ENCODE data around the gene STX7.

STX7 gene

GRCh38 chr6:132476688-132477087 lies 36.2 kb downstream of the STX7 start:
- no peak for DNase-seq

- DNase-seq = no peak
Observed at GRCh38 chr6:132475925-132476324, 37.0 kb downstream of the STX7 start.

- DNase-seq = no peak
Observed at GRCh38 chr6:132471787-132472186, 41.1 kb downstream of the STX7 start.

- DNase-seq = peak; percentile 28
Observed at GRCh38 chr6:132466952-132467351, 46.0 kb downstream of the STX7 start.

GRCh38 chr6:132465530-132466485 lies 47.1 kb downstream of the STX7 start:
- no peak for DNase-seq

- peak; percentile 24 for DNase-seq
Observed at GRCh38 chr6:132464538-132465256, 48.2 kb downstream of the STX7 start.

GRCh38 chr6:132461958-132462357 lies 51.0 kb downstream of the STX7 start:
- no peak for DNase-seq

- no peak for DNase-seq
Observed at GRCh38 chr6:132459605-132459952, 53.3 kb downstream of the STX7 start.

GRCh38 chr6:132458887-132459604 lies 53.9 kb downstream of the STX7 start:
- DNase-seq = no peak

GRCh38 chr6:132456700-132457143 lies 56.2 kb downstream of the STX7 start:
- DNase-seq = peak; percentile 16

GRCh38 chr6:132446855-132447241 lies 66.1 kb downstream of the STX7 start:
- no peak for DNase-seq

GRCh38 chr6:132446141-132446854 lies 66.6 kb downstream of the STX7 start:
- DNase-seq = no peak

- DNase-seq = peak; percentile 87
Observed at GRCh38 chr6:132445201-132445951, 67.5 kb downstream of the STX7 start.

- DNase-seq = peak; percentile 42
Observed at GRCh38 chr6:132443206-132443605, 69.7 kb downstream of the STX7 start.

GRCh38 chr6:132430110-132430509 lies 82.8 kb downstream of the STX7 start:
- DNase-seq = no peak

- DNase-seq = peak; percentile 21
Observed at GRCh38 chr6:132425176-132425575, 87.7 kb downstream of the STX7 start.

GRCh38 chr6:132423839-132424238 lies 89.1 kb downstream of the STX7 start:
- DNase-seq = no peak

- DNase-seq = no peak
Observed at GRCh38 chr6:132418235-132418965, 94.5 kb downstream of the STX7 start.

GRCh38 chr6:132414761-132415160 lies 98.2 kb downstream of the STX7 start:
- peak; percentile 15 for DNase-seq

GRCh38 chr6:132414322-132414721 lies 98.6 kb downstream of the STX7 start:
- no peak for DNase-seq

- peak; percentile 59 for DNase-seq
Observed at GRCh38 chr6:132413499-132413802, 99.5 kb downstream of the STX7 start.
